ENCODE results near the gene ZC3H12D.

ZC3H12D gene

DNA sequence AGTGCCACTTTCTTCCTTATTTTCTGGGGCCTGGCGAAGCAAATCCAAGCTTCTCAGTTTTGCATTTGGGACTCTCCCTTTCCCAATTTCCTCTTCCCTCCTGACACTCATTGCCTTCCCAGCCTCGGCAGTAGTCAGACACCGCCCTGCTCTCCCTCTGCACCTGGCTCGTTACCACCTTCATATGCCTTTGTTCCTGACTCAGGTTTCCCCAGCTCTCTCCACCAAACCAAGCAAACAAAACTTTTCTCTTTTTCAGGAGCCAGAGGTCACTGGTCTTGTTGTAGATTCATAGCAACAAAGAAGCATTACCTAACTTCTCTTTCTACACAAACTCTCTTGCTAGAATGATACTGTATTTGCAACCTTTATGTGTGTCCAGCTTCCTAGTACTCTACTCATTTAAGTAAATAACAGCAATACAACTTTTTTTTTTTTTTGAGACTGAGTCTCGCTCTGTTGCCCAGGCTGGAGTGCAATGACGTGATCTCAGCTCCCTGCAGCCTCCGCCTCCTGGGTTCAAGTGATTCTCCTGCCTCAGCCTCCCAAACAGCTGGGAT, 9.0 kb upstream of the ZC3H12D start:
- DNase-seq (ENCODE audit: low read depth): no peak
- TF ChIP-seq, protein P1, sequence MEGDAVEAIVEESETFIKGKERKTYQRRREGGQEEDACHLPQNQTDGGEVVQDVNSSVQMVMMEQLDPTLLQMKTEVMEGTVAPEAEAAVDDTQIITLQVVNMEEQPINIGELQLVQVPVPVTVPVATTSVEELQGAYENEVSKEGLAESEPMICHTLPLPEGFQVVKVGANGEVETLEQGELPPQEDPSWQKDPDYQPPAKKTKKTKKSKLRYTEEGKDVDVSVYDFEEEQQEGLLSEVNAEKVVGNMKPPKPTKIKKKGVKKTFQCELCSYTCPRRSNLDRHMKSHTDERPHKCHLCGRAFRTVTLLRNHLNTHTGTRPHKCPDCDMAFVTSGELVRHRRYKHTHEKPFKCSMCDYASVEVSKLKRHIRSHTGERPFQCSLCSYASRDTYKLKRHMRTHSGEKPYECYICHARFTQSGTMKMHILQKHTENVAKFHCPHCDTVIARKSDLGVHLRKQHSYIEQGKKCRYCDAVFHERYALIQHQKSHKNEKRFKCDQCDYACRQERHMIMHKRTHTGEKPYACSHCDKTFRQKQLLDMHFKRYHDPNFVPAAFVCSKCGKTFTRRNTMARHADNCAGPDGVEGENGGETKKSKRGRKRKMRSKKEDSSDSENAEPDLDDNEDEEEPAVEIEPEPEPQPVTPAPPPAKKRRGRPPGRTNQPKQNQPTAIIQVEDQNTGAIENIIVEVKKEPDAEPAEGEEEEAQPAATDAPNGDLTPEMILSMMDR (conservative IDR thresholded peaks at IDR 0.05; ENCODE audit: low read length): no peak
- H3K4me3 ChIP-seq (ENCODE audit: low read length): no peak overlapping the region

- TF ChIP-seq, protein P1 (conservative IDR thresholded peaks at IDR 0.05; ENCODE audit: low read length): no peak
- DNase-seq (ENCODE audit: low read depth): no peak
- H3K4me3 ChIP-seq (ENCODE audit: low read length): no peak overlapping the region
Measured at GRCh38 chr6:149492798-149493343, 8.1 kb upstream of the ZC3H12D start.

- TF ChIP-seq, protein P1 (conservative IDR thresholded peaks at IDR 0.05; ENCODE audit: low read length): no peak
- DNase-seq (ENCODE audit: low read depth): no peak
Measured at GRCh38 chr6:149489967-149490366, 5.2 kb upstream of the ZC3H12D start.

DNA sequence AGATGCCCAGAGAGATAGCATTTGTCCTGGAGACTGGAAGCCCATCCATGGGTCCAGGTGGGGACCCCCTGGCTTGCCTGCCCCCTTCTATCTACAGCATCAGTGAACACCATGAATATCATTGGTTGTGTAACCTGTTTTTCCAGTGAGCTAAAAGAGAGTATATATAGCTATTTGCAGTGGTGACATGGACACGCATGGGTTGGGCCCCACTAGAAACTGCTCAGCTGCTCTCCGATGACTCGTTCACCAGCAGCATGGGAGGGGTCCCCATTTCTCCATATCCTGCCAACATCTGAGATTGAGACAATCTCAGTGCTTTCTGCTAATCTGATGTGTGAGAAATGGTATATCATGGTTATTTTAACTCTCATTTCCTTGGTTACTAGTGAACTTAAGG, 4.0 kb upstream of the ZC3H12D start:
- TF ChIP-seq, protein P1 (conservative IDR thresholded peaks at IDR 0.05; ENCODE audit: low read length): no peak
- no peak for DNase-seq (ENCODE audit: low read depth)
- no peak overlapping the region for H3K4me3 ChIP-seq (ENCODE audit: low read length)

More at GRCh38 chr6:149489967-149490366, 5.2 kb upstream of the ZC3H12D start:
- H3K4me3 ChIP-seq (ENCODE audit: low read length): no peak overlapping the region

DNA sequence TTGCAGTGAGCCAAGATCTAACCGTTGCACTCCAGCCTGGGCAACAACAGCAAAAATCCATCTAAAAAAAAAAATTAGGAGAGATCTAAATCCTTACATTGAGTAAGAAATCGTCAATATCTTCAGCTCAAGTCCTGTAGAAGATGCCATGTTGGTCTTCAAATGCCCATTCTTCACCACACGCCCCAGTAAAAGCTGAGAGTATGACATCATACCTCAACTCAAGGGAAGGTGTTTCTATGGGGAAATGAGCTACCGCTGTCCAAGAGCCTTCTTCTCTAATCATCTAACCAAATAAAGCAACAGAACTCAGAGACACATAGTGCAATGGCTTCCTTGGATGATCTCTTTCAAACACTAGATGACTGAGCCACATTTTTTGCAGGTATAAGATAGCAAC, 2.5 kb upstream of the ZC3H12D start:
- H3K4me3 ChIP-seq (ENCODE audit: low read length): no peak overlapping the region
- TF ChIP-seq, protein P1 (conservative IDR thresholded peaks at IDR 0.05; ENCODE audit: low read length): no peak
- no peak for DNase-seq (ENCODE audit: low read depth)

DNA sequence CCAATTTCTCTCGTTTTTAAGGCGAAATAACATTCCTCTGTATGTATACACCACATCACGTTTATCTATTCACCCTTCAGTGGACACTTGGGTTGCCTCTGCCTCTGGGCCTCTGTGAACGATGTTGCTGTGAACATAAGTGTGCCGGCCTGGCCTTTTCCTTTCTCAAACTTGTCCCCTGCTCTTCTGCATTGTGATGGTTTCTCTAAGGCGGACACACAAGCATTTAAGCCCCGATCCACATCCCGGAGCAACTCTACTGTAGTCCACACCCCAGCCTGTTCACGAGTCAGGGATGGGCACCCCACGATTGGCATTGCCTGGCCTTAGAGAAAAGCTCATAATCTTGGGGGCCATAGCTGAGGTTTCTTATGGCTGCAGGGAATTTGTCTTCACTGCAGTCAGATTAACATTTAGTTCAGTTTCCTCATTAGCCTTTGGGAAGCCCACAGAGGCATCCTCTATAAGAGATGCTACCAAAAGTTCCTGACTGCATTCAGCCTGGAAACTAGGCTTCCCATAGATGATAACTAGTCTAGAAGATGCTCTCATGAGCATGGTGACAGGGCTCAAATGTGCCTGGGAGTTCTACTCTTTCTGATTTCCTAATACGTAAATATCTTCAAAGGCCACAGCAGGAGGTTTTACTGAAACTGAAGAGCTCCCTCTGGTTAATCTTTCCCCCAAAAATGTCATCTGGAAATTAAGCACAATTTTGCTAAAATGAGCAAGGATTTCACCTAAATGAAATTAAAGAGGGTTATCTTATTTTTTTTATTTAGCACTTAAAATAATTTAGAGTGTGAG, 762 bp downstream of the ZC3H12D start:
- no peak for DNase-seq (ENCODE audit: low read depth)
- TF ChIP-seq, protein P1 (conservative IDR thresholded peaks at IDR 0.05; ENCODE audit: low read length): no peak
- no peak overlapping the region for H3K4me3 ChIP-seq (ENCODE audit: low read length)

- H3K4me3 ChIP-seq (ENCODE audit: low read length): no peak overlapping the region
- no peak for DNase-seq (ENCODE audit: low read depth)
Measured at GRCh38 chr6:149483334-149483725, 1.5 kb downstream of the ZC3H12D start.

More at GRCh38 chr6:149483334-149483725, 1.5 kb downstream of the ZC3H12D start:
- TF ChIP-seq, protein P1 (conservative IDR thresholded peaks at IDR 0.05; ENCODE audit: low read length): no peak

Data from AG10803 (cell line).